Psoas muscle (tissue), 8 donors: Measurements from ENCODE around the gene GATD1. TPM values are rescaled to one million over a fixed set of nuclear protein-coding genes. Genes with fewer than 3 reads are reported as not detected.

Experiments used
- ATAC-seq, 4 donors: fragments of 200-7000 bp; cut with Tn5 transposase; one replicate each; pipeline ENCODE4 v1.9.1; 2020; ENCODE audit warnings: moderate library complexity in 3 of 4, mild to moderate bottlenecking in 2 of 4
- DNase-seq, 2 donors: peaks; one replicate each; pipeline ENCODE4 v3.0.0-alpha.2; 2020
- H3K27ac ChIP-seq: fragments of 200-600 bp; one replicate; pipeline ENCODE4 v1.8.0; 2022
- H3K27me3 ChIP-seq, 3 donors: fragments of 200-600 bp in 1 of 3; one replicate each; pipeline versions ENCODE4 v1.6.1 to v1.8.0; 2013 to 2022; ENCODE audit warnings: low read length in 2 of 3, mild to moderate bottlenecking in 2 of 3, moderate library complexity in 1 of 3; ENCODE audit not compliant: insufficient read depth in 3 of 3
- H3K36me3 ChIP-seq, 2 donors: fragments of 200-600 bp in 1 of 2; one replicate each; pipeline versions ENCODE4 v1.6.1 to v1.8.0; 2013 to 2022; ENCODE audit warnings: low read depth in 1 of 2, mild to moderate bottlenecking in 1 of 2, moderate library complexity in 1 of 2; ENCODE audit not compliant: insufficient read depth in 1 of 2
- H3K4me1 ChIP-seq: fragments of 200-600 bp; one replicate; pipeline ENCODE4 v1.8.0; 2022
- H3K4me3 ChIP-seq: fragments of 200-600 bp; one replicate; pipeline ENCODE4 v1.8.0; 2022; ENCODE audit warnings: mild to moderate bottlenecking
- H3K9me3 ChIP-seq: fragments of 200-600 bp; one replicate; pipeline ENCODE4 v1.8.0; 2022
- WGBS, 3 donors: extraction: QIAGEN DNeasy Blood & Tissue Kit; methylation state at CpG; one replicate each; pipeline versions ENCODE4 v1.1.6 to v1.1.7; 2013; 5-methylcytosine and 5-hydroxymethylcytosine counted together
- intact Hi-C, 2 donors: fragments of 100-400 bp; cut with DNase I; formaldehyde crosslinking; loops; one replicate each; pipeline versions ENCODE4 v1.11.0 to v1.14.2; 2022
- polyA plus RNA-seq, 3 donors: library from polyadenylated mRNA; stranded (reverse); fragments of 200-250 nt; gene quantifications; one replicate each; pipeline ENCODE4 v1.2.3, GENCODE V29; 2013
- total RNA-seq, 4 donors: library from RNA; stranded (reverse); fragmentation: NEBNext Ultra II Directional in 2 of 4; extraction: Animal tissue kit (Norgen Biotek cat#: 25700) in 2 of 4; gene quantifications; one replicate each; pipeline versions ENCODE4 v1.2.1 to v1.2.4, GENCODE V29; 2021 to 2023
- TF ChIP-seq, protein P1 (sequence below): fragments of 200-600 bp; IDR thresholded peaks from one replicate; pipeline ENCODE4 v1.8.0; 2022; ENCODE audit warnings: antibody characterized with exemption
- donor health status: healthy with polysubstance abuse.
- donor health status: DM: no; HTN: no; CAD: no; lungs with moderate emphysema.
- donor health status: Bipolar disorder and iron deficiency.
- donor health status: healthy.
- donor health status: DM: yes; HTN: yes; CAD: no.
- donor health status: DM: no; HTN: no; CAD: no.
- donor health status: DM: no; HTN: no; CAD: no.
- donor health status: DM: yes; HTN: yes; CAD: no.

Gene GATD1
- total and polyA plus RNA-seq, 7 donors = 11.0 to 32.6 (median 20.9) TPM

DNA sequence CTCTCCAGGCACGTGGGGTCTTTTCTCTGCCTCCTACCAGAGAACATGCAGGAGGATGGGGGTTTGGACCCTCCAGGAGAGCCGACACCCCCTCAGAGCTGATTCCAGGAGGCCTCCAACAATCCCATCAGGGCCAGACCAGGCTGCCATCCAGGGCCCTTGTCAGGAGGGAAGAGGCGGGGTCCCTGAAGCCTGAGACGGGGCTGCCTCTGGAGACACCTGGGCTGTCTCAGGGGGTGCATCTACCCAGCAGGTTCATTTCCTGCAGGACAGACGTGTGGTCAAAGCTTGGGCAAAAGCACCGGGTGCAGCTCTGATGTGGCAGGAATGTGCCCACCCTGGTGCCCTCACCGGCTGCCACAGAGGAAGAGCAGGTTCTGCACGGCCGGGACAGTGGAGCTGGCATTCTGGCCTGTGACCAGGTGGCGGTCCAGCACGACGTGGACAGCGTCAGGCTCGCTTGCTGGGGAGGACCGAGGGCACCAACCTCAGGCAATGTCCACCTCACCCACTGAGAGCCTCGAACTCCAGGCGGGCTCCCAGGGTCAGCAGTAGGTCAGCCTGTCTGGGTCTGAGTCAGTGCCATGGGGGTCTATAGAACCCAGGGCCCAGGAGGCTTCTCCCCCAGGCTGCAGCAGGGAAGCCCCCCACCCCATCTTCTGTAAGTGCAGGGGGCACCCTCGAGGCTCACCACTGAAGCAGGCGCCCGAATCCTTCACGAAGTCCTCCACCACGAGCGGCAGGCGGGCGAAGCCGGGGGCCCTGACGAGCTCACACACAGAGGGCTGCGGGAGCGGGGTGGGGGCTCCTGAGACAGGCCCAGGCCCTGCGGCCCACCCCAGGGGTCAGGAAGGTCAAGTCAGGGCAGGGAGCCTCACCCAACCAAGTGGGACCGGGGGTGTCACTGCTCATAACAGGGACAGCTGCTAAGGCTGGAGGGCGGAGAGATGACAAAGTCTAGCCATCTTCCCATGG is 6.4 kb downstream of the GATD1 start:
- Histone ChIP-seq H3K36me3 (peaks cover 0 to 83% of the 10 kb centered on the region in 2 donors), H3K4me3 (no peak overlapping the region), H3K4me1 (peaks cover 9% of the 10 kb centered on the region), H3K27ac (no peak overlapping the region), H3K27me3 (no peaks in the 10 kb centered on the region), H3K9me3 (no peaks in the 10 kb centered on the region)
- ATAC-seq (no peak), DNase-seq (no peak)
- TF ChIP-seq, protein P1, sequence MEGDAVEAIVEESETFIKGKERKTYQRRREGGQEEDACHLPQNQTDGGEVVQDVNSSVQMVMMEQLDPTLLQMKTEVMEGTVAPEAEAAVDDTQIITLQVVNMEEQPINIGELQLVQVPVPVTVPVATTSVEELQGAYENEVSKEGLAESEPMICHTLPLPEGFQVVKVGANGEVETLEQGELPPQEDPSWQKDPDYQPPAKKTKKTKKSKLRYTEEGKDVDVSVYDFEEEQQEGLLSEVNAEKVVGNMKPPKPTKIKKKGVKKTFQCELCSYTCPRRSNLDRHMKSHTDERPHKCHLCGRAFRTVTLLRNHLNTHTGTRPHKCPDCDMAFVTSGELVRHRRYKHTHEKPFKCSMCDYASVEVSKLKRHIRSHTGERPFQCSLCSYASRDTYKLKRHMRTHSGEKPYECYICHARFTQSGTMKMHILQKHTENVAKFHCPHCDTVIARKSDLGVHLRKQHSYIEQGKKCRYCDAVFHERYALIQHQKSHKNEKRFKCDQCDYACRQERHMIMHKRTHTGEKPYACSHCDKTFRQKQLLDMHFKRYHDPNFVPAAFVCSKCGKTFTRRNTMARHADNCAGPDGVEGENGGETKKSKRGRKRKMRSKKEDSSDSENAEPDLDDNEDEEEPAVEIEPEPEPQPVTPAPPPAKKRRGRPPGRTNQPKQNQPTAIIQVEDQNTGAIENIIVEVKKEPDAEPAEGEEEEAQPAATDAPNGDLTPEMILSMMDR = no peak
- 89 to 92% (median 90%) methylated on average over 32 of the region's 32 CpGs for WGBS, 3 donors
- intact Hi-C loops = no loop called here

DNA sequence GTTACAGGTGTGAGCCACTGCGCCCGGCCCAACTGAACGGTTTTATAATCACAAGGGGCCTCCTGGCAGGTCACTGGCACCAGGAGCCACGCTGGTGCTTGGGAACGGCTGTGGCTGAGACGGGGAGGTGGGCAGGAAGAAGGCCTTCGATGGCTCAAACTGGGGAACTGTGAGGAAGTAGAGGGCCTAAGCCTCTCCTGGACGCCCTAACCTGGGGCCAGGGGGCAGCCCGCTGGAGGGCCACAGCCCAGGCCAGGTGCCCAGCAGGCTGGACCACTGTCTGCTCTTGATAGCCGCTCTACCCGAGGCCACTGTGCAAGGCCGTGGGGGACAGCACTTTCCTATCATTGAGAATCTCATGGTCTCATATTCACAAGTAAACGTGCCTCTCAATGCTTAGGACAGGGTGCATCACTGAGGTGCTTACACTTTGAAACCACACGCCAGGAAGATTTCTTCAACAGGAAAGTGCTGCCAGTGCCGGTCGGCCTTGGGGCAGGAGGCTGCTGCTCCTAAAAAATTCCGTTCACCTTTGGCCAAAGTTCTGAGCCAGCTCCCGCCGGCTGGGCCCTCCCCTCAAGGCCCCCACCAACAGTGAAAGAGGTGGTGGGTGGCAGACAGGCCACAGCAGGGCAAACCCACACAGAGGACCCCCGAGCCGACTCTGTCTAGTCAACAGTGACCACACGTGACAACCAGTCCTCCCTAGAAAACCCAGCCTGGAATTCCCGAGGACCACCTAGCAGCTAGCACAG is 7.2 kb downstream of the GATD1 start:
- Histone ChIP-seq H3K27ac (no peak overlapping the region), H3K36me3 (peaks cover 0 to 90% of the 10 kb centered on the region in 2 donors), H3K27me3 (no peaks in the 10 kb centered on the region), H3K4me3 (no peak overlapping the region), H3K9me3 (no peaks in the 10 kb centered on the region), H3K4me1 (peaks cover under 1% of the 10 kb centered on the region)
- 86 to 90% (median 90%) methylated on average over 23 of the region's 23 CpGs for WGBS, 3 donors
- TF ChIP-seq, protein P1 = no peak
- intact Hi-C loops = no loop called here
- DNase-seq = no peak
- no peak for ATAC-seq

DNA sequence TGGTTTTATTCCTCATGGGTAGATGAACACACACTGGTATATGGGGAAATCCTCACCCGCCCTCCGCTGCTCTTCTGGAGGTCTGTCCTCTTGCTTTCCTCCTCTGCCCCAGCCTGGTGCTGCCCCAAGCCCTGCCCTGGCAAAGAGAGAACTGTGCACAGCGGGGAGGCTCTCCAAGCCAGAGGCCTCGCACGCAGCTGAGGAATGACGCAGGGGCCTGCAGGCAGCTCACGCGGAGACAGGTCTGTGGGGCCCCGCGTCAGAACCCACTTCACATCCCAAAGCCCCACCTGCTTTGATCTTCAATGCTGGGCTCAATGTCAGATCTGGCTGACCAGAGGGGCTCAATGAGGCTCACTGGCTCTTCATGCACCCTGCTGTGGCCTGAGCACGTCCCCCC is 10.0 kb downstream of the GATD1 start:
- Histone ChIP-seq H3K4me3 (no peak overlapping the region), H3K4me1 (peaks cover 4% of the 10 kb centered on the region), H3K36me3 (peaks cover 0 to 89% of the 10 kb centered on the region in 2 donors), H3K27ac (no peak overlapping the region), H3K27me3 (no peaks in the 10 kb centered on the region), H3K9me3 (no peaks in the 10 kb centered on the region)
- ATAC-seq = no peak
- TF ChIP-seq, protein P1 = no peak
- no peak for DNase-seq
- WGBS, 3 donors = 90 to 96% (median 94%) methylated on average over 11 of the region's 11 CpGs
- intact Hi-C loops = no loop called here

DNA sequence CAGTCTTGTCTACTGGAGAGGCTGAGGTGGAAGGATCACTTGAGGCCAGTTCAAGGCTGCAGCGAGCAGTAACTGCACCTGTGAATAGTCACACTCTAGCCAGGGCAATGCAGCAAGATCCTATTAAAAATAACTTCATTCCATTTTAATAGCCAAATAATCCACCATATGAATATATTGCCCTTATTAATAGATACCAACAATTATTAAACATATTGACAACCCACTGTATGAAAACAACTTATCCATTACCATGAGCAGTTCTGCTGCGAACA is 10.4 kb downstream of the GATD1 start:
- no peaks in the 10 kb centered on the region for H3K27me3 ChIP-seq
- H3K27ac ChIP-seq = no peak overlapping the region
- ATAC-seq (no peak), DNase-seq (no peak)
- H3K36me3 ChIP-seq = peaks cover 0 to 89% of the 10 kb centered on the region in 2 donors
- 87 to 100% (median 90%) methylated on average over 2 of the region's 2 CpGs for WGBS, 3 donors
- H3K9me3 ChIP-seq = no peaks in the 10 kb centered on the region
- TF ChIP-seq, protein P1 = no peak
- peaks cover 4% of the 10 kb centered on the region for H3K4me1 ChIP-seq
- H3K4me3 ChIP-seq = no peak overlapping the region
- intact Hi-C loops = no loop called here
